ENCODE results near the gene NRXN2.

Gene NRXN2

GRCh38 chr11:64583296-64584262, 139.4 kb downstream of the NRXN2 start:
- DNase-seq, result no peak

- DNase-seq, result no peak
Measured at GRCh38 chr11:64582885-64583284, 140.1 kb downstream of the NRXN2 start.

GRCh38 chr11:64581057-64581523, 141.9 kb downstream of the NRXN2 start:
- DNase-seq, result no peak

- no peak for DNase-seq
Measured at GRCh38 chr11:64580412-64580811, 142.6 kb downstream of the NRXN2 start.

GRCh38 chr11:64577202-64577601, 145.8 kb downstream of the NRXN2 start:
- DNase-seq, result no peak

- DNase-seq, result no peak
Measured at GRCh38 chr11:64572143-64572542, 150.9 kb downstream of the NRXN2 start.

- DNase-seq, result no peak
Measured at GRCh38 chr11:64571410-64572091, 151.4 kb downstream of the NRXN2 start.

GRCh38 chr11:64571050-64571409, 152.0 kb downstream of the NRXN2 start:
- no peak for DNase-seq

GRCh38 chr11:64570341-64570740, 152.7 kb downstream of the NRXN2 start:
- no peak for DNase-seq

GRCh38 chr11:64569300-64569970, 153.6 kb downstream of the NRXN2 start:
- no peak for DNase-seq

GRCh38 chr11:64568584-64569140, 154.3 kb downstream of the NRXN2 start:
- DNase-seq, result no peak

GRCh38 chr11:64568041-64568571, 154.9 kb downstream of the NRXN2 start:
- DNase-seq, result no peak

GRCh38 chr11:64566915-64567891, 155.8 kb downstream of the NRXN2 start:
- no peak for DNase-seq

GRCh38 chr11:64566042-64566914, 156.7 kb downstream of the NRXN2 start:
- DNase-seq, result no peak

- no peak for DNase-seq
Measured at GRCh38 chr11:64564947-64565889, 157.8 kb downstream of the NRXN2 start.

GRCh38 chr11:64564419-64564818, 158.6 kb downstream of the NRXN2 start:
- DNase-seq, result no peak

- DNase-seq, result no peak
Measured at GRCh38 chr11:64563966-64564365, 159.0 kb downstream of the NRXN2 start.

GRCh38 chr11:64562723-64563351, 160.2 kb downstream of the NRXN2 start:
- DNase-seq, result no peak

Data from activated CD8-positive, alpha-beta memory T cell treated with anti-CD3 and anti-CD28 coated beads, Interleukin-2, amount 50 U/mL, for 48 hours (primary cell).